ENCODE data around the gene SURF2.

The SURF2 gene

GRCh38 chr9:133346021-133346785 lies 10.1 kb upstream of the SURF2 start:
- H3K27me3 ChIP-seq (ENCODE audit: control insufficient read depth in 1 of 2, insufficient read depth in 2 of 2, low read length in 2 of 2): no peaks in the 10 kb centered on the region
- H3K4me3 ChIP-seq (ENCODE audit: low read length in 2 of 2): peak overlapping the region; percentile 71 to 99
- H3K36me3 ChIP-seq (ENCODE audit: control insufficient read depth in 2 of 2, insufficient read depth in 2 of 2, low read length in 2 of 2): peaks cover 53 to 54% of the 10 kb centered on the region in 2 donors
- H3K9ac ChIP-seq (ENCODE audit: low read length in 2 of 2): peak overlapping the region; percentile 55 to 79
- H3K4me1 ChIP-seq (ENCODE audit: control insufficient read depth, insufficient read depth, low read length): peaks cover 27% of the 10 kb centered on the region
- no peaks in the 10 kb centered on the region for H3K9me3 ChIP-seq (ENCODE audit: control insufficient read depth in 2 of 2, low read length in 2 of 2)
- H3K27ac ChIP-seq (ENCODE audit: low read length): peak overlapping the region; percentile 60

GRCh38 chr9:133347515-133347984 lies 8.8 kb upstream of the SURF2 start:
- Histone ChIP-seq H3K9me3 (ENCODE audit: control insufficient read depth in 2 of 2, low read length in 2 of 2) (no peaks in the 10 kb centered on the region), H3K9ac (ENCODE audit: low read length in 2 of 2) (peak overlapping the region; percentile 98), H3K27me3 (ENCODE audit: control insufficient read depth in 1 of 2, insufficient read depth in 2 of 2, low read length in 2 of 2) (no peaks in the 10 kb centered on the region), H3K27ac (ENCODE audit: low read length) (peak overlapping the region; percentile 94), H3K36me3 (ENCODE audit: control insufficient read depth in 2 of 2, insufficient read depth in 2 of 2, low read length in 2 of 2) (peaks cover 60 to 62% of the 10 kb centered on the region in 2 donors), H3K4me3 (ENCODE audit: low read length in 2 of 2) (peak overlapping the region; percentile 98 to 99), H3K4me1 (ENCODE audit: control insufficient read depth, insufficient read depth, low read length) (peaks cover 31% of the 10 kb centered on the region)

- Histone ChIP-seq H3K27ac (ENCODE audit: low read length) (peak within 1 kb of the TSS; percentile 94), H3K4me1 (ENCODE audit: control insufficient read depth, insufficient read depth, low read length) (peaks cover 31% of the 10 kb centered on the region), H3K36me3 (ENCODE audit: control insufficient read depth in 2 of 2, insufficient read depth in 2 of 2, low read length in 2 of 2) (peaks cover 59 to 61% of the 10 kb centered on the region in 2 donors), H3K4me3 (ENCODE audit: low read length in 2 of 2) (peak within 1 kb of the TSS; percentile 98 to 99), H3K9ac (ENCODE audit: low read length in 2 of 2) (peak within 1 kb of the TSS; percentile 98), H3K27me3 (ENCODE audit: control insufficient read depth in 1 of 2, insufficient read depth in 2 of 2, low read length in 2 of 2) (no peaks in the 10 kb centered on the region), H3K9me3 (ENCODE audit: control insufficient read depth in 2 of 2, low read length in 2 of 2) (no peaks in the 10 kb centered on the region)
These were observed 8.2 kb upstream of the SURF2 start, which contains the start of the genes MED22 and RPL7A for GRCh38 chr9:133347985-133348717. TSS of gene MED22 (minus strand) at chr9:133348131. CDS start at chr9:133346662, 1,469 bp downstream. TSS of gene RPL7A (plus strand) at chr9:133348218. CDS start at chr9:133348244, 26 bp downstream.

- no peaks in the 10 kb centered on the region for H3K27me3 ChIP-seq (ENCODE audit: control insufficient read depth in 1 of 2, insufficient read depth in 2 of 2, low read length in 2 of 2)
- peaks cover 51 to 55% of the 10 kb centered on the region in 2 donors for H3K36me3 ChIP-seq (ENCODE audit: control insufficient read depth in 2 of 2, insufficient read depth in 2 of 2, low read length in 2 of 2)
- H3K4me1 ChIP-seq (ENCODE audit: control insufficient read depth, insufficient read depth, low read length): peaks cover 31% of the 10 kb centered on the region
- H3K9ac ChIP-seq (ENCODE audit: low read length in 2 of 2): peak overlapping the region; percentile 98
- peak overlapping the region; percentile 98 to 99 for H3K4me3 ChIP-seq (ENCODE audit: low read length in 2 of 2)
- H3K9me3 ChIP-seq (ENCODE audit: control insufficient read depth in 2 of 2, low read length in 2 of 2): no peaks in the 10 kb centered on the region
- peak overlapping the region; percentile 94 for H3K27ac ChIP-seq (ENCODE audit: low read length)
These were observed 7.4 kb upstream of the SURF2 start for GRCh38 chr9:133348718-133349573.

GRCh38 chr9:133349965-133350616 lies 6.3 kb upstream of the SURF2 start:
- Histone ChIP-seq H3K36me3 (ENCODE audit: control insufficient read depth in 2 of 2, insufficient read depth in 2 of 2, low read length in 2 of 2) (peaks cover 40 to 44% of the 10 kb centered on the region in 2 donors), H3K9me3 (ENCODE audit: control insufficient read depth in 2 of 2, low read length in 2 of 2) (no peaks in the 10 kb centered on the region), H3K27ac (ENCODE audit: low read length) (no peak overlapping the region), H3K4me1 (ENCODE audit: control insufficient read depth, insufficient read depth, low read length) (peaks cover 33% of the 10 kb centered on the region), H3K27me3 (ENCODE audit: control insufficient read depth in 1 of 2, insufficient read depth in 2 of 2, low read length in 2 of 2) (no peaks in the 10 kb centered on the region), H3K9ac (ENCODE audit: low read length in 2 of 2) (no peak overlapping the region), H3K4me3 (ENCODE audit: low read length in 2 of 2) (no peak overlapping the region)

GRCh38 chr9:133351526-133351907 lies 4.8 kb upstream of the SURF2 start:
- no peak overlapping the region for H3K27ac ChIP-seq (ENCODE audit: low read length)
- H3K36me3 ChIP-seq (ENCODE audit: control insufficient read depth in 2 of 2, insufficient read depth in 2 of 2, low read length in 2 of 2): peaks cover 37% of the 10 kb centered on the region in 2 donors
- H3K4me1 ChIP-seq (ENCODE audit: control insufficient read depth, insufficient read depth, low read length): peaks cover 36% of the 10 kb centered on the region

GRCh38 chr9:133351908-133352634 lies 4.3 kb upstream of the SURF2 start:
- peaks cover 34% of the 10 kb centered on the region for H3K4me1 ChIP-seq (ENCODE audit: control insufficient read depth, insufficient read depth, low read length)
- no peaks in the 10 kb centered on the region for H3K27me3 ChIP-seq (ENCODE audit: control insufficient read depth in 1 of 2, insufficient read depth in 2 of 2, low read length in 2 of 2)
- H3K36me3 ChIP-seq (ENCODE audit: control insufficient read depth in 2 of 2, insufficient read depth in 2 of 2, low read length in 2 of 2): peaks cover 37% of the 10 kb centered on the region in 2 donors
- no peaks in the 10 kb centered on the region for H3K9me3 ChIP-seq (ENCODE audit: control insufficient read depth in 2 of 2, low read length in 2 of 2)
- no peak overlapping the region for H3K9ac ChIP-seq (ENCODE audit: low read length in 2 of 2)
- H3K4me3 ChIP-seq (ENCODE audit: low read length in 2 of 2): no peak overlapping the region
- H3K27ac ChIP-seq (ENCODE audit: low read length): no peak overlapping the region

More at GRCh38 chr9:133351526-133351907, 4.8 kb upstream of the SURF2 start:
- H3K27me3 ChIP-seq (ENCODE audit: control insufficient read depth in 1 of 2, insufficient read depth in 2 of 2, low read length in 2 of 2): no peaks in the 10 kb centered on the region
- H3K9ac ChIP-seq (ENCODE audit: low read length in 2 of 2): no peak overlapping the region
- no peaks in the 10 kb centered on the region for H3K9me3 ChIP-seq (ENCODE audit: control insufficient read depth in 2 of 2, low read length in 2 of 2)
- H3K4me3 ChIP-seq (ENCODE audit: low read length in 2 of 2): no peak overlapping the region

GRCh38 chr9:133352635-133353340 lies 3.6 kb upstream of the SURF2 start:
- Histone ChIP-seq H3K4me1 (ENCODE audit: control insufficient read depth, insufficient read depth, low read length) (peaks cover 40% of the 10 kb centered on the region), H3K9ac (ENCODE audit: low read length in 2 of 2) (no peak overlapping the region), H3K36me3 (ENCODE audit: control insufficient read depth in 2 of 2, insufficient read depth in 2 of 2, low read length in 2 of 2) (peaks cover 37% of the 10 kb centered on the region in 2 donors), H3K27ac (ENCODE audit: low read length) (no peak overlapping the region), H3K9me3 (ENCODE audit: control insufficient read depth in 2 of 2, low read length in 2 of 2) (no peaks in the 10 kb centered on the region), H3K4me3 (ENCODE audit: low read length in 2 of 2) (no peak overlapping the region), H3K27me3 (ENCODE audit: control insufficient read depth in 1 of 2, insufficient read depth in 2 of 2, low read length in 2 of 2) (no peaks in the 10 kb centered on the region)

- H3K36me3 ChIP-seq (ENCODE audit: control insufficient read depth in 2 of 2, insufficient read depth in 2 of 2, low read length in 2 of 2): peaks cover 37% of the 10 kb centered on the region in 2 donors
- H3K9ac ChIP-seq (ENCODE audit: low read length in 2 of 2): no peak overlapping the region
- peaks cover 41% of the 10 kb centered on the region for H3K4me1 ChIP-seq (ENCODE audit: control insufficient read depth, insufficient read depth, low read length)
These were observed 2.8 kb upstream of the SURF2 start for GRCh38 chr9:133353548-133353947.

More at GRCh38 chr9:133353548-133353947, 2.8 kb upstream of the SURF2 start:
- H3K27me3 ChIP-seq (ENCODE audit: control insufficient read depth in 1 of 2, insufficient read depth in 2 of 2, low read length in 2 of 2): no peaks in the 10 kb centered on the region
- H3K9me3 ChIP-seq (ENCODE audit: control insufficient read depth in 2 of 2, low read length in 2 of 2): no peaks in the 10 kb centered on the region
- no peak overlapping the region for H3K27ac ChIP-seq (ENCODE audit: low read length)
- H3K4me3 ChIP-seq (ENCODE audit: low read length in 2 of 2): no peak overlapping the region
